Esophagus squamous epithelium (tissue), 5 donors: ENCODE results near the gene PIM2. TPM values are rescaled to one million over a fixed set of nuclear protein-coding genes. Genes with fewer than 3 reads are reported as not detected.

ENCODE experiments used
- DNase-seq: peaks from one replicate; lab custom pipeline; 2025; lab: John Stamatoyannopoulos, UW
- H3K27ac ChIP-seq, 4 donors: fragments of 200-600 bp; sonication (generic); one replicate each; pipeline ENCODE4 v1.5.1; 2016 to 2019; ENCODE audit warnings: mild to moderate bottlenecking in 1 of 4
- H3K27me3 ChIP-seq, 4 donors: fragments of 200-600 bp; sonication (generic); 1 replicate in 3 of 4; 2 replicates in 1 of 4; pipeline versions ENCODE4 v1.5.1 to v1.6.0; 2017 to 2021; ENCODE audit warnings: antibody characterized with exemption in 1 of 4
- H3K36me3 ChIP-seq, 3 donors: fragments of 200-600 bp; sonication (generic); one replicate each; pipeline ENCODE4 v1.5.1; 2016 to 2019
- H3K4me1 ChIP-seq, 3 donors: fragments of 200-600 bp; sonication (generic); one replicate each; pipeline ENCODE4 v1.5.1; 2017 to 2019
- H3K4me3 ChIP-seq, 4 donors: fragments of 200-600 bp; sonication (generic); 1 replicate in 3 of 4; 2 replicates in 1 of 4; pipeline ENCODE4 v1.5.1; 2016 to 2019; ENCODE audit warnings: mild to moderate bottlenecking in 2 of 4, moderate library complexity in 1 of 4
- H3K9me3 ChIP-seq, 3 donors: fragments of 200-600 bp; sonication (generic); one replicate each; pipeline ENCODE4 v1.5.1; 2016 to 2019
- POLR2A ChIP-seq, 4 donors: fragments of 450-650 bp; IDR thresholded peaks; one replicate each; pipeline ENCODE4 v1.6.1; 2017; ENCODE audit warnings: antibody characterized with exemption in 4 of 4, mild to moderate bottlenecking in 4 of 4, moderate library complexity in 3 of 4
- WGBS, 2 donors: methylation state at CpG; one replicate each; pipeline ENCODE4 v1.1.5; 2018; 5-methylcytosine and 5-hydroxymethylcytosine counted together
- intact Hi-C: fragments of 100-400 bp; cut with DNase I; formaldehyde crosslinking; loops from one replicate; pipeline ENCODE4 v1.15.0; 2022
- total RNA-seq, 4 donors: library from RNA; depleted of rRNA; stranded (reverse); fragments of >200 nt; gene quantifications; one replicate each; pipeline ENCODE4 v1.1.0, GENCODE V29; 2016
- TF ChIP-seq, protein P1 (sequence below), 6 experiments: fragments of 450-650 bp in 4 of 6; fragments of 200-600 bp in 2 of 6; sonication (generic) in 2 of 6; IDR thresholded peaks; one replicate each; pipeline ENCODE4 v1.5.1; 2016 to 2019; ENCODE audit warnings: antibody characterized with exemption in 6 of 6, mild to moderate bottlenecking in 4 of 6, moderate library complexity in 4 of 6
- donor health status: DM: yes; HTN: yes; CAD: no.

The PIM2 gene
- total RNA-seq, 4 donors from 2014 or later, result 3.3 to 9.7 (median 7.6) TPM

DNA sequence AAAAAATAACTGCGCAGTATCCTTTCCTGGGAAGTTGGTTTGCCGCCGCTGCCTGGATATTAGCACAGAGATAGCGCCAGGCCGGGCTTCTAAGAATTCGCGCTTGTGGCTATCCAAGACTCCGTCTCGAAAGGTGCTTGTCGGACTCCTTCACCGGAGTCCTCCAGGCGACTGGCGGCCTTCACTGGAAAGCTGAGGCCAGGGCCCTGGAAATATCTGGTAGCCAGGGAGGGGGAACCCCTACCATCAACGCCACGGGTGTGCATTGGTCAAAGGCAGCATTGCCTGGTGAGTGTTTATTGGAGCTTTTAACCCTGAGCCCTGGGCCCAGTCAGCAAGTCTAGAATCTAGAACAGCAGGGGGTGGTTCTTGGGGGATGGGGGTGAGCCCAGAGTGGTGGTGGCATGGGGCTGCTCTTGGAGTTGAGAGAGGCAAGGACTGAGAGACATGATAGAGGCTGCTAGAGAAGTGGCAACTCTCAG, 577 bp upstream of the PIM2 start:
- DNase-seq, result no peak
- peak overlapping the region; percentile 50 to 71 (median 64) for H3K4me3 ChIP-seq
- intact Hi-C loops, result no loop called here
- peak overlapping the region; percentile 79 to 90 (median 90) for H3K27ac ChIP-seq
- H3K27me3 ChIP-seq, result no peaks in the 10 kb centered on the region
- TF ChIP-seq, protein P1, sequence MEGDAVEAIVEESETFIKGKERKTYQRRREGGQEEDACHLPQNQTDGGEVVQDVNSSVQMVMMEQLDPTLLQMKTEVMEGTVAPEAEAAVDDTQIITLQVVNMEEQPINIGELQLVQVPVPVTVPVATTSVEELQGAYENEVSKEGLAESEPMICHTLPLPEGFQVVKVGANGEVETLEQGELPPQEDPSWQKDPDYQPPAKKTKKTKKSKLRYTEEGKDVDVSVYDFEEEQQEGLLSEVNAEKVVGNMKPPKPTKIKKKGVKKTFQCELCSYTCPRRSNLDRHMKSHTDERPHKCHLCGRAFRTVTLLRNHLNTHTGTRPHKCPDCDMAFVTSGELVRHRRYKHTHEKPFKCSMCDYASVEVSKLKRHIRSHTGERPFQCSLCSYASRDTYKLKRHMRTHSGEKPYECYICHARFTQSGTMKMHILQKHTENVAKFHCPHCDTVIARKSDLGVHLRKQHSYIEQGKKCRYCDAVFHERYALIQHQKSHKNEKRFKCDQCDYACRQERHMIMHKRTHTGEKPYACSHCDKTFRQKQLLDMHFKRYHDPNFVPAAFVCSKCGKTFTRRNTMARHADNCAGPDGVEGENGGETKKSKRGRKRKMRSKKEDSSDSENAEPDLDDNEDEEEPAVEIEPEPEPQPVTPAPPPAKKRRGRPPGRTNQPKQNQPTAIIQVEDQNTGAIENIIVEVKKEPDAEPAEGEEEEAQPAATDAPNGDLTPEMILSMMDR (IDR thresholded peaks at IDR 0.05), result no peak
- TF ChIP-seq POLR2A (IDR thresholded peaks at IDR 0.05), result no peak
- H3K36me3 ChIP-seq, result peaks cover 0 to 48% (median 0%) of the 10 kb centered on the region in 3 donors
- no peaks in the 10 kb centered on the region for H3K9me3 ChIP-seq
- WGBS, 2 donors, result 0 to 12% methylated on average over 2 to 3 of the region's 15 CpGs
- peaks cover 0 to 37% (median 0%) of the 10 kb centered on the region in 3 donors for H3K4me1 ChIP-seq

DNA sequence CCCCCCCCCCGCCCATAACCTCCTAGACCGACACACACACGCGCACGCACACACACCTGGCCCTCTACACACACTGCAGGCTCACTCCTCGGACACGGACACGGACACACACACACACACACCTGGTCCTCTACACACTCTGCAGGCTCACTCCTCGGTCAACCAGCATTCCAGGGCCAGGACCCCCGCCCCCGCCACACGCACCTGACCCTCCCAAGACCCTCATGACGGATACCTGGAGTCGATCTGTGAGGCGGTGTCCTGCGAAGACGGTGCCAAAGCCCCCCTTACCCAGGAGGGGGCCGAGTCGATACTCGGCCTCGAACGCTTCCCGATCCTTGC, 552 bp downstream of the PIM2 start:
- intact Hi-C loops, result no loop called here
- peak; percentile 12 for DNase-seq
- 16% methylated on average over 8 of the region's 23 CpGs; no CpG with 5 or more reads in 1 of the 2 donors for WGBS, 2 donors
- H3K9me3 ChIP-seq, result no peaks in the 10 kb centered on the region
- peaks cover 0 to 45% (median 0%) of the 10 kb centered on the region in 3 donors for H3K36me3 ChIP-seq
- peak overlapping the region; percentile 79 to 90 (median 90) for H3K27ac ChIP-seq
- peak overlapping the region; percentile 50 to 71 (median 64) for H3K4me3 ChIP-seq
- no peaks in the 10 kb centered on the region for H3K27me3 ChIP-seq
- H3K4me1 ChIP-seq, result peaks cover 0 to 37% (median 0%) of the 10 kb centered on the region in 3 donors
- TF ChIP-seq, protein P1 (IDR thresholded peaks at IDR 0.05), result no peak
- no peak for TF ChIP-seq POLR2A (IDR thresholded peaks at IDR 0.05)

DNA sequence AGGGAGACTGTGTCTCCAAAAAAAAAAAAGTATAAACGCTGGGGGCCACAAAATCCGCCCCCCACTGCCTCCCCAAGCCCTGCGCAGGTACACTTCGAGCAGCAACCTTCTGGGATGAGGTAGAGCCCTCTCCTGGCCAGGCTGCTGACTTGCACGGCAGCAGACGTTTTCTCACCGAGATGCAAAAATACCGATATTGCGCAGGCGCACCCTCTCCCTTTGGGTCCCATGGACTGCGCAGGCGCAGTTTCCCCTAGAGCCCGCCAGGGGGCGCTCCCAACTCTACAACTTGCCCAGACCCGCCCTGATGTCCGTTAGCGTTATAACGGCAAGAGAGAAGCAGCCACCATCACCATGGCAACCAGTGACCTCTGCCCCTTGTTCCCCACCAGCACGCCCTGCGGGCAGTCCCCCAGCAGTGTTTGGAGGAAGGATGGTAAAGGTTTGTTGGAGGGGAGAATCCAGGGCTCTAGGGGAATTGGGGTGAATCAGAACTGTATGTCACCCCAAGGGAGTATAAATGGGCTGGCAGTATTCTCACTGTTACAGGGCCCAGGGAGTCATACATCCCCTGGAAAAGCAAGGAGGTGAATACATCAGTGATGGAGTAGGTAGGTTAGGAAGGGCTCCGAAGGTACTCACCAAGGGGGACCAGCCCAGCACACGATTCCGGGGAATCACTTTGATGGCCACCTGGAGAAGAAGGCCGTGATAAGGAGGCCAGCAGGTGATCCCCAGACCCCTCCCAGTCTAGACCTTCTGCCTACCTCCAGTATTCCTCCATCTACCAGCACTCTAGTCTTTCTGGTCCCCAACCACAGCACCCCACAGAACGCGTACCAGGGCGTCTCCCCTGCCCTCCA, 1.5 kb downstream of the PIM2 start:
- DNase-seq, result peak; percentile 55
- Histone ChIP-seq H3K27me3 (no peaks in the 10 kb centered on the region), H3K4me3 (peak overlapping the region; percentile 50 to 71 (median 64)), H3K36me3 (peaks cover 0 to 36% (median 0%) of the 10 kb centered on the region in 3 donors), H3K9me3 (no peaks in the 10 kb centered on the region), H3K4me1 (peaks cover 0 to 44% (median 0%) of the 10 kb centered on the region in 3 donors), H3K27ac (peak overlapping the region; percentile 79 to 90 (median 90))
- peak in 1 of 4 donors; percentile 15 for TF ChIP-seq POLR2A (IDR thresholded peaks at IDR 0.05)
- TF ChIP-seq, protein P1 (IDR thresholded peaks at IDR 0.05), result peak; percentile 89 to 98 (median 95)
- WGBS, 2 donors, result 48 to 56% methylated on average over 3 to 10 of the region's 27 CpGs
- intact Hi-C loops, result no loop called here

DNA sequence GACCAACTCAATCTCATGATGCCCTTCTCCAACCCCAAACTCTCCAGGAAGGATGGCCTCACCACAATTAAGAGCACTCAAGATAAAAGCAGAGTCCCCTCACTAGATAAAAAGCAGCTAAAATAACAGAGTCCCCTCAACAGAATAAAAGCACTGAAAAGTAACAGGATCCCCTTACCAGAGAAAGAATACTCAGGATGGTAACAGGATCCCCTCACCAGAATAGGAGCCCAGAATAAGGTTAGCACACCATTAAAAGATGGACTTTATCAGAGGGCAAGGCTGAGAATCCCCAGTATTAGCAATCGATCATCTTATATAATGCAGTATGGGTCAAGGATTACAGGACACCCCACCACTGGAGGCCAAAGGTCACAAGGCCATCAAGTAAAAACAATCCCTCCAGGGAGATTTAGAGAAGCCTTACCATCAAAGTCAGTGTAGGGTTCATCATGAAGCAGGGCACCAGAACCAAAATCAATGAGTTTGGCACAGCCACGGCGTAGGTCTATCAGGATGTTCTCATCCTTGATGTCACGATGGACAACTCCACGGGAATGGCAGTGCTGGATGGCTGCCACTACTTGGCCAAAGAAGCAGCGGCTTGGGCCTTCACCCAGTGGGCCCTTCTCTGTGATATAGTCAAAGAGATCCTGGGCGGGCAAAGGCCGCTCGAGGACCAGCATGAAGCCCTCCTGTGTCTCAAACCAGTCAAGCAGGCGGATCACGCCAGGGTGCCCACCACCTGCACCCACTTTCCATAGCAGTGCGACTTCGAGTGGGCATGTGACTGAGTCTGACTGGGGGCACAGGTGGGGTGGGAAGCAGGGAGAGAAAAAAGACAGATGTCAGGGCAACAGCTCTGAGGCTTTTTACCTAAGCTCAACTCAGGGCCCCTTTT, 4.0 kb downstream of the PIM2 start:
- Histone ChIP-seq H3K36me3 (peaks cover 0 to 22% (median 0%) of the 10 kb centered on the region in 3 donors), H3K4me3 (peak overlapping the region in 1 of 4 donors; percentile 14), H3K27ac (no peak overlapping the region), H3K9me3 (no peaks in the 10 kb centered on the region), H3K4me1 (peaks cover 0 to 54% (median 0%) of the 10 kb centered on the region in 3 donors), H3K27me3 (no peaks in the 10 kb centered on the region)
- no peak for DNase-seq
- WGBS, 2 donors, result 75 to 79% methylated on average over 4 to 7 of the region's 13 CpGs
- TF ChIP-seq, protein P1 (IDR thresholded peaks at IDR 0.05), result no peak
- TF ChIP-seq POLR2A (IDR thresholded peaks at IDR 0.05), result no peak
- intact Hi-C loops, result no loop called here
